Activated CD4-positive, alpha-beta memory T cell treated with anti-CD3 and anti-CD28 coated beads for 36 hours (primary cell): ENCODE data around the gene FERMT1. TPM values are rescaled to one million over a fixed set of nuclear protein-coding genes. Genes with fewer than 3 reads are reported as not detected.
"Not testable (repeated sequence)": the region's sequence is repeated elsewhere in the genome, so short reads cannot be mapped to it uniquely, and the experiment has no call there.

ENCODE experiments used
- CTCF ChIA-PET: fragments of 350-600 bp; sonication (Branson Sonifier 250); formaldehyde crosslinking; loops from one replicate; lab custom pipeline; 2021; ENCODE audit warnings: antibody characterized with exemption, inconsistent platforms; lab: Charles Lee
- POLR2A ChIA-PET: fragments of 350-600 bp; sonication (Branson Sonifier 250); formaldehyde crosslinking; loops from one replicate; lab custom pipeline; 2021; ENCODE audit warnings: antibody characterized with exemption; lab: Charles Lee
- DNase-seq: peaks from one replicate; pipeline ENCODE4 v3.0.0-alpha.2; 2020
- H3K27ac Mint-ChIP-seq: one replicate; pipeline ENCODE4 v1.8.0; 2021; ENCODE audit warnings: mixed read lengths
- H3K27me3 Mint-ChIP-seq: one replicate; pipeline ENCODE4 v1.8.0; 2021; ENCODE audit warnings: mixed read lengths
- H3K36me3 Mint-ChIP-seq: one replicate; pipeline ENCODE4 v1.8.0; 2021; ENCODE audit warnings: mixed read lengths
- H3K4me1 Mint-ChIP-seq: one replicate; pipeline ENCODE4 v1.8.0; 2021; ENCODE audit warnings: low read depth, mixed read lengths
- H3K4me3 Mint-ChIP-seq: one replicate; pipeline ENCODE4 v1.8.0; 2021; ENCODE audit warnings: mild to moderate bottlenecking, mixed read lengths
- H3K9me3 Mint-ChIP-seq: one replicate; pipeline ENCODE4 v1.8.0; 2021; ENCODE audit warnings: mixed read lengths
- intact Hi-C: fragments of 100-400 bp; cut with micrococcal nuclease; formaldehyde crosslinking; loops from one replicate; pipeline ENCODE4 v1.15.1; 2023
- total RNA-seq, 2 experiments: library from RNA; stranded (reverse); gene quantifications; one replicate each; pipeline ENCODE4 v1.2.3, GENCODE V29; 2021

Gene FERMT1
- total RNA-seq, 2 experiments from 2014 or later = 0.05 to 0.33 TPM

DNA sequence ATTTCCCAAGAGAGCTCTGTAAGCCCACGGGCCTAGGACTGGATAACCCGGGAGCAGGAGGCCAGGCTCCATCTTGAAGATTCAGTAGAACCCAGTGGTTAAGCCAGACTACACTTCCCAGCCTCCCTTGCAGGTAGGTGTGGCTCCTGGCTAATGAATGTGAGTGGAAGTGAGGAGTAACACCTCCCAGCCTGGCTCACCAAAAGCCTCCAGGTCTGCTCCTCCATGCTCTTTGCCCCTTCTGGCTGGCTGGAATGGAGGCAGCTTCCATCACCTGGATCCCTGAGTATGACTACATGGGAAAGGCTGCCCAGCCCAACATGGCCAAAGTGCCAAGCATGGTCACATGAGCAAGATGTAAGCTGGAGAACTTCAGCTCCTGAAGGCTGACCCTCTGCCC is 78.7 kb downstream of the FERMT1 start:
- no peaks in the 10 kb centered on the region for H3K9me3 Mint-ChIP-seq
- H3K4me3 Mint-ChIP-seq = no peak overlapping the region
- no peak overlapping the region for H3K27ac Mint-ChIP-seq
- no peaks in the 10 kb centered on the region for H3K27me3 Mint-ChIP-seq
- POLR2A ChIA-PET = no interaction called here
- no peaks in the 10 kb centered on the region for H3K4me1 Mint-ChIP-seq
- peaks cover 28% of the 10 kb centered on the region for H3K36me3 Mint-ChIP-seq
- CTCF ChIA-PET = no interaction called here
- no peak for DNase-seq
- intact Hi-C loops = no loop called here

DNA sequence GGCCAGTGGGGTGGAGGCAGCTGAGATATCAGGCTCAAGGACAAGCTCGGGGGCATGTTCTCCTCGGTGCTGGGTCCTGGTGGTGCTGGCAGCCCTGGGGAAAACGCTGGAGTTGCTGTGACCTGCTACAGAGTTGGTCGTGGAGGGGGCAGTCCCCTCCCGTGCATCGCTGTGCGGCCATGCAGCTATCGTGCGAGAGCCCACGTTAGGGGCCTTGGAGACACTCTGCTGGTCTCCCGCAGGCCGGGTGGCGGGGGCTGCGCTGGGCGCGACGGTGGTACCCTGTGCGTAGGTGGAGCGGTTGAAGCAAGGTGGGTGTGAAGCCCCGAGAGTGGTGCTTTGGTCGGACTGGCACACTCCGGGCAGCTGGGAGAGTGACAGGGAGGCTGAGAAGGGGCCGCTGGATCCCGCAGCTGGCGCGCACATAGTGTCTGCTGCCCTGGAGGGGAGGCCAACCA is 81.0 kb downstream of the FERMT1 start:
- Mint-ChIP-seq H3K9me3 (no peaks in the 10 kb centered on the region), H3K27ac (no peak overlapping the region), H3K27me3 (no peaks in the 10 kb centered on the region), H3K36me3 (peaks cover 34% of the 10 kb centered on the region), H3K4me1 (no peaks in the 10 kb centered on the region), H3K4me3 (no peak overlapping the region)
- POLR2A ChIA-PET = no interaction called here
- CTCF ChIA-PET = no interaction called here
- DNase-seq = no peak
- intact Hi-C loops = no loop called here

- Mint-ChIP-seq H3K27me3 (no peaks in the 10 kb centered on the region), H3K36me3 (peaks cover 39% of the 10 kb centered on the region), H3K27ac (no peak overlapping the region), H3K4me1 (no peaks in the 10 kb centered on the region), H3K9me3 (no peaks in the 10 kb centered on the region), H3K4me3 (no peak overlapping the region)
- intact Hi-C loops = no loop called here
- DNase-seq = no peak
- POLR2A ChIA-PET = interaction anchor here (0.6 kb wide), 1 partner anchor 46 kb away, joined by 3 read pairs; no protein-coding TSS in a partner anchor
- CTCF ChIA-PET = no interaction called here
These were observed 81.6 kb downstream of the FERMT1 start for GRCh38 chr20:6040958-6041807.

DNA sequence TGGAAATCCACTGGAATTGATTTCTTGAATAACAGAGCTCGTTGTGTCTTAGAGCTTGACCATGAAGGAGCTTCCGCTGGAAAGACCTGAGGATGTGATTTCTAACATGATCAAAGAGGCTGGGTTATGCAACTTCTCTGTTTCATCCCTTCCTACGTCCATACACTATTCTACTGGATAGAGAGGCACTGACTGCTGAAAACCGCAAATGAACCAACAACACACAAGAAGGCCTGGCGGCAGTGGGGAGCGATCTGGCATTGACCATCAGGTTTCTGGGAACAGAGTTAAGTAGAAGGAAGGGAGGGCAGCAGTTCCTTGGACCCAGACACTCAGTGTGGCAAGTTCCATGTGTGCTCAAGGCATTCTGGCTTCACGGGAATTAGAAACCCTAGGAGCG is 82.3 kb downstream of the FERMT1 start:
- Mint-ChIP-seq H3K27ac (no peak overlapping the region), H3K36me3 (peaks cover 40% of the 10 kb centered on the region)
- POLR2A ChIA-PET = no interaction called here

GRCh38 chr20:6039766-6040165 is 83.1 kb downstream of the FERMT1 start:
- H3K36me3 Mint-ChIP-seq = peaks cover 43% of the 10 kb centered on the region
- H3K4me1 Mint-ChIP-seq = no peaks in the 10 kb centered on the region
- H3K27ac Mint-ChIP-seq = no peak overlapping the region
- ChIA-PET POLR2A (no interaction called here), CTCF (no interaction called here)
- H3K27me3 Mint-ChIP-seq = no peaks in the 10 kb centered on the region
- H3K4me3 Mint-ChIP-seq = no peak overlapping the region
- no peak for DNase-seq
- H3K9me3 Mint-ChIP-seq = no peaks in the 10 kb centered on the region
- intact Hi-C loops = no loop called here

More for the DNA sequence above, 82.3 kb downstream of the FERMT1 start:
- CTCF ChIA-PET = no interaction called here
- no peak for DNase-seq
- intact Hi-C loops = no loop called here
- H3K9me3 Mint-ChIP-seq = no peaks in the 10 kb centered on the region
- H3K27me3 Mint-ChIP-seq = no peaks in the 10 kb centered on the region
- H3K4me3 Mint-ChIP-seq = no peak overlapping the region
- H3K4me1 Mint-ChIP-seq = no peaks in the 10 kb centered on the region

- Mint-ChIP-seq H3K4me3 (no peak overlapping the region), H3K4me1 (no peaks in the 10 kb centered on the region), H3K36me3 (peaks cover 52% of the 10 kb centered on the region), H3K9me3 (no peaks in the 10 kb centered on the region), H3K27me3 (no peaks in the 10 kb centered on the region), H3K27ac (no peak overlapping the region)
- ChIA-PET CTCF (no interaction called here), POLR2A (no interaction called here)
- intact Hi-C loops = no loop called here
- no peak for DNase-seq
These were observed 84.6 kb downstream of the FERMT1 start for GRCh38 chr20:6038256-6038655.

DNA sequence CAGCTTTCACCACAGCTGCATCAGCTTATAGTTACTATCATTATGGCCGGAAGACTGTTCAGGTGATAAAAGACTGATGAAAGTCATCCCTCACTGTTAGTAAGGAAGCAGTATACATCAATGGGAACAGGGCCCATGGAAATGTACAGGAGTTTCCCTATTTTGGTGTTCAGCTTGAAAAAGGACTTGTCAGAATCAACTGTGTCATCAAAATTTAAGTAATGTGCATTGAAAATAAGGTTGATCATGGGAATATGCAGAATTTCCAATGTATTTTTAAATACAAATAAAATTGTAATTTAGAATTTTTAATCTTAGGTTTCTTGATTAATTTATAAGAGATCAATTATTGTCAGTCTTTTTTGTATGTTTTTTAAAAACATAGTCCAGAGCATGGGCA is 85.7 kb downstream of the FERMT1 start:
- peaks cover 50% of the 10 kb centered on the region for H3K36me3 Mint-ChIP-seq
- DNase-seq = no peak
- no peak overlapping the region for H3K27ac Mint-ChIP-seq
- no peaks in the 10 kb centered on the region for H3K27me3 Mint-ChIP-seq
- H3K9me3 Mint-ChIP-seq = no peaks in the 10 kb centered on the region
- no peak overlapping the region for H3K4me3 Mint-ChIP-seq
- ChIA-PET POLR2A (no interaction called here), CTCF (no interaction called here)
- intact Hi-C loops = no loop called here
- no peaks in the 10 kb centered on the region for H3K4me1 Mint-ChIP-seq

- H3K9me3 Mint-ChIP-seq = no peaks in the 10 kb centered on the region
- H3K36me3 Mint-ChIP-seq = peaks cover 47% of the 10 kb centered on the region
These were observed 86.6 kb downstream of the FERMT1 start for GRCh38 chr20:6036213-6036612.

DNA sequence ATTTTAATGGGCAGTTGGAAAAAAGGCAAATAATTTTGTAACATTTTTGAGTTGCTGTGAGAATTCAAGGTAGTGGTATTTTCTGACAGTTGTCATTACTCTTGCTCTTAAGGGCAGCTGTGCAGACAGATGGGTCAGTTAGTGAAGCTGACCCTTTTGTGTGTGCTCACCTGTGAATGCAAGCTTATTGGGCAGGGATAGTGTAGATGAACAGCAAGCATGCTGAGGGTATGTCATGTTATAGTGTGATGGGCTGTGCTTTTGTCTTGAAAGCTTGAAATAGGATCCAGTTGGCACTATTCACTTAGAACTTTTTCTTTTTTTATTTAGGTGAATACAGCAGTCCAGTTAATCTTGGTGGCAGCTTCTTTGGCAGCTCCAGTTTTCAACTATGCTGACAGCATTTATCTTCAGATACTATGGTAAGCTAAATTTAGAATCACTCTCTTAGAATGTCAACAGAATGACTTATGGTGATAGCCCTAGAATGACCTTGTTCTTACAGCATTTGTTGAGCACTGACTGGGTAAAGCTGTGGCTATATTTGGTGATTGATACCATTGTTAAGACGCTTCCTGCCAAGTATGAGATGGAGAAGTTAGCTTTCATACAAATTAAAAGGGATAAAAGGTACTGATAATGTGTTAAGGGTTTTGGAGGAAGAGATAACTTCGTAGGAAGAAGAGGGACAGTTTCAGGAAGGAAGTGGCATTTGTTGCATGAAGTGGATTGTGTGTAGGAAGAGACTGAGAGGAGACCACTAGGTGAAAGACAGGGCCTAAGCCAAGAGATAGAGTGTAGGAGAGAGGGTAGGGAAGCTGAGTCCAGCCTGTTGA is 88.5 kb downstream of the FERMT1 start:
- Mint-ChIP-seq H3K36me3 (peaks cover 35% of the 10 kb centered on the region), H3K9me3 (no peaks in the 10 kb centered on the region), H3K4me1 (peaks cover 6% of the 10 kb centered on the region), H3K4me3 (no peak overlapping the region), H3K27ac (no peak overlapping the region), H3K27me3 (no peaks in the 10 kb centered on the region)
- ChIA-PET POLR2A (no interaction called here), CTCF (interaction anchor here (0.9 kb wide), 1 partner anchor 505 kb away, joined by 4 read pairs; no protein-coding TSS in a partner anchor)
- intact Hi-C loops = no loop called here
- DNase-seq = no peak

More at GRCh38 chr20:6036213-6036612, 86.6 kb downstream of the FERMT1 start:
- ChIA-PET CTCF (no interaction called here), POLR2A (no interaction called here)
- DNase-seq = no peak
- Mint-ChIP-seq H3K27me3 (no peaks in the 10 kb centered on the region), H3K4me1 (no peaks in the 10 kb centered on the region), H3K27ac (no peak overlapping the region), H3K4me3 (no peak overlapping the region)
- intact Hi-C loops = no loop called here

GRCh38 chr20:6032907-6033306 is 89.9 kb downstream of the FERMT1 start:
- H3K27me3 Mint-ChIP-seq, H3K27ac Mint-ChIP-seq, H3K4me1 Mint-ChIP-seq, H3K4me3 Mint-ChIP-seq, CTCF ChIA-PET, H3K9me3 Mint-ChIP-seq, POLR2A ChIA-PET, DNase-seq, intact Hi-C loops: not testable (repeated sequence)
- H3K36me3 Mint-ChIP-seq = peaks cover 32% of the 10 kb centered on the region

GRCh38 chr20:6030453-6031080 is 92.3 kb downstream of the FERMT1 start:
- ChIA-PET CTCF (no interaction called here), POLR2A (interaction anchor here (0.6 kb wide), 2 partner anchors 477 to 499 kb away, joined by 5 to 6 read pairs; no protein-coding TSS in a partner anchor)
- no peaks in the 10 kb centered on the region for H3K27me3 Mint-ChIP-seq
- H3K27ac Mint-ChIP-seq = no peak overlapping the region
- peaks cover 32% of the 10 kb centered on the region for H3K36me3 Mint-ChIP-seq
- no peak overlapping the region for H3K4me3 Mint-ChIP-seq
- intact Hi-C loops = no loop called here
- H3K4me1 Mint-ChIP-seq = peaks cover 14% of the 10 kb centered on the region
- no peak for DNase-seq
- no peaks in the 10 kb centered on the region for H3K9me3 Mint-ChIP-seq

DNA sequence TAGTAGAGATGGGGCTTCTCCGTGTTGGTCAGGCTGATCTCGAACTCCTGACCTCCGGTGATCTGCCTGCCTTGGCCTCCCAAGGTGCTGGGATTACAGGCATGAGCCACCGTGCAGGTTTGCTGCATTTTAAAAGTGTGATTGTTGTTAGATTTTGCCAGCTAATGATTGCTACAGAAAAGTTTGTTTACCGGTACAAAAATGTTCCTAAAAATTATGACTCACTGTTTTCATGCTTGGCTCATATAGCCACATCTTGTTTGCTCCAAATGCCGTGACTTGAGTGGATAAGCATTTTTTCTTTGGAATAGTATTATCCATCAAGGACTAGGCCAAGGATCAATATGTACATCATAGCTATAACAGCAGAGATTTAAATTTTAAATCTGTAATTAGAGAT is 93.3 kb downstream of the FERMT1 start:
- intact Hi-C loops = no loop called here
- H3K4me3 Mint-ChIP-seq = no peak overlapping the region
- H3K9me3 Mint-ChIP-seq = peaks cover 3% of the 10 kb centered on the region
- H3K27me3 Mint-ChIP-seq = no peaks in the 10 kb centered on the region
- CTCF ChIA-PET = interaction anchor here (1.2 kb wide), 1 partner anchor 501 kb away, joined by 4 read pairs; no protein-coding TSS in a partner anchor
- H3K27ac Mint-ChIP-seq = no peak overlapping the region
- POLR2A ChIA-PET = no interaction called here
- no peak for DNase-seq
- H3K36me3 Mint-ChIP-seq = peaks cover 37% of the 10 kb centered on the region
- peaks cover 16% of the 10 kb centered on the region for H3K4me1 Mint-ChIP-seq
